Panc1 (cell line): Measurements from ENCODE around the gene FRMD4A. TPM values are rescaled to one million over a fixed set of nuclear protein-coding genes. Genes with fewer than 3 reads are reported as not detected.

Experiments
- ATAC-seq: fragments of 200-7000 bp; cut with Tn5 transposase; 2 replicates; pipeline ENCODE4 v1.9.1; 2020; ENCODE audit warnings: mild to moderate bottlenecking, moderate library complexity
- BruUV-seq: library from RNA; stranded (reverse); fragments of 400-500 nt; replicated peaks from 2 replicates; lab custom pipeline; 2021; lab: Mats Ljungman, UMichigan
- CTCF ChIA-PET: fragments of 300-600 bp; sonication (Branson Sonifier 250); formaldehyde crosslinking; loops from one replicate; lab custom pipeline; 2022; ENCODE audit warnings: antibody characterized with exemption; lab: Charles Lee
- POLR2A ChIA-PET: fragments of 300-600 bp; sonication (Branson Sonifier 250); formaldehyde crosslinking; loops from one replicate; lab custom pipeline; 2022; ENCODE audit warnings: antibody characterized with exemption; lab: Charles Lee
- DNase-seq: peaks from one replicate; pipeline ENCODE4 v3.0.0-alpha.2; 2010; ENCODE audit warnings: low read depth, low spot score
- H3K27ac ChIP-seq: 2 replicates; pipeline ENCODE4 v1.5.1; 2011; ENCODE audit warnings: mild to moderate bottlenecking, low read length, inconsistent platforms
- H3K27me3 ChIP-seq: fragments of 200-500 bp; sonication (Bioruptor generic); 2 replicates; pipeline ENCODE4 v1.6.0; 2014; ENCODE audit warnings: low read length, inconsistent platforms; ENCODE audit not compliant: control insufficient read depth, insufficient read depth
- H3K36me3 ChIP-seq: fragments of 200-500 bp; sonication (Bioruptor generic); 2 replicates; pipeline ENCODE4 v1.5.1; 2014; ENCODE audit warnings: inconsistent platforms, mild to moderate bottlenecking, low read length, moderate library complexity; ENCODE audit not compliant: control insufficient read depth, insufficient read depth
- H3K4me1 ChIP-seq: 2 replicates; pipeline ENCODE4 v1.5.1; 2011; ENCODE audit warnings: inconsistent platforms, mild to moderate bottlenecking, low read length, moderate library complexity; ENCODE audit not compliant: control insufficient read depth, insufficient read depth
- H3K4me3 ChIP-seq, 2 experiments: 2 replicates each; pipeline ENCODE4 v1.5.1; 2011 to 2012; ENCODE audit warnings: low read depth in 2 of 2, low read length in 2 of 2, mild to moderate bottlenecking in 2 of 2, inconsistent platforms in 1 of 2, moderate library complexity in 1 of 2
- H3K9me3 ChIP-seq: fragments of 200-500 bp; sonication (Bioruptor generic); 2 replicates; pipeline ENCODE4 v1.5.1; 2014; ENCODE audit warnings: low read depth, mild to moderate bottlenecking, inconsistent platforms, low read length, moderate library complexity; ENCODE audit not compliant: control insufficient read depth, insufficient read depth
- POLR2AphosphoS5 ChIP-seq: IDR thresholded peaks from 2 replicates; pipeline ENCODE4 v1.6.1; 2012; ENCODE audit warnings: mild to moderate bottlenecking, low read depth, low read length, moderate library complexity
- REST ChIP-seq, 2 experiments: IDR thresholded peaks; 2 replicates each; pipeline ENCODE4 v1.6.1; 2011 to 2012; ENCODE audit warnings: low read depth in 2 of 2, control low read depth in 1 of 2, low read length in 1 of 2, mild to moderate bottlenecking in 1 of 2, moderate library complexity in 1 of 2; ENCODE audit not compliant: insufficient read depth in 1 of 2
- SIN3A ChIP-seq: IDR thresholded peaks from 2 replicates; pipeline ENCODE4 v1.6.1; 2012; ENCODE audit warnings: low read depth, mild to moderate bottlenecking, low read length, moderate library complexity, borderline replicate concordance; ENCODE audit not compliant: insufficient read depth
- TCF7L2 ChIP-seq: IDR thresholded peaks from 2 replicates; pipeline ENCODE4 v1.6.1; 2011; ENCODE audit warnings: mild to moderate bottlenecking, low read depth, low read length, inconsistent platforms
- in situ Hi-C: cut with HindIII; loops from 2 replicates; pipeline ENCODE4 v1.10.0; 2016; ENCODE audit warnings: low sequenced_read_pairs, low pct_unique_long_range_greater_than_20kb
- intact Hi-C: fragments of 100-400 bp; cut with micrococcal nuclease; formaldehyde crosslinking; loops from one replicate; pipeline ENCODE4 v1.10.0; 2022; ENCODE audit not compliant: unreplicated experiment
- total RNA-seq: library from RNA; stranded (reverse); gene quantifications from one replicate; pipeline ENCODE4 v1.2.1, GENCODE V29; 2021; ENCODE audit not compliant: unreplicated experiment
- TF ChIP-seq, protein P1 (sequence below): fragments of 450-650 bp; IDR thresholded peaks from 2 replicates; pipeline ENCODE4 v1.5.1; 2017; ENCODE audit warnings: mild to moderate bottlenecking

Gene FRMD4A
- total RNA-seq, 1 experiment from 2014 or later, result 7.1 TPM

GRCh38 chr10:14192746-14193145, 138.0 kb downstream of the FRMD4A start:
- H3K27me3 ChIP-seq, result peaks cover 2% of the 10 kb centered on the region; the same call in 1 of the 2 replicates
- no peak for ATAC-seq
- CTCF ChIA-PET, result no interaction called here
- no peak overlapping the region for H3K4me3 ChIP-seq
- no TSS peak for BruUV-seq
- intact Hi-C loops (loop anchor here (10.0 kb wide), 1 partner anchor 282 kb away; no protein-coding TSS in a partner anchor), in situ Hi-C loops (no loop called here)
- POLR2A ChIA-PET, result no interaction called here
- H3K4me1 ChIP-seq, result no peaks in the 10 kb centered on the region
- H3K9me3 ChIP-seq, result no peaks in the 10 kb centered on the region
- H3K36me3 ChIP-seq, result no peaks in the 10 kb centered on the region
- TF ChIP-seq REST (IDR thresholded peaks at IDR 0.05; ENCODE audit: insufficient read depth in 1 of 2, low read depth in 2 of 2, low read length in 1 of 2), result no peak
- TF ChIP-seq, protein P1, sequence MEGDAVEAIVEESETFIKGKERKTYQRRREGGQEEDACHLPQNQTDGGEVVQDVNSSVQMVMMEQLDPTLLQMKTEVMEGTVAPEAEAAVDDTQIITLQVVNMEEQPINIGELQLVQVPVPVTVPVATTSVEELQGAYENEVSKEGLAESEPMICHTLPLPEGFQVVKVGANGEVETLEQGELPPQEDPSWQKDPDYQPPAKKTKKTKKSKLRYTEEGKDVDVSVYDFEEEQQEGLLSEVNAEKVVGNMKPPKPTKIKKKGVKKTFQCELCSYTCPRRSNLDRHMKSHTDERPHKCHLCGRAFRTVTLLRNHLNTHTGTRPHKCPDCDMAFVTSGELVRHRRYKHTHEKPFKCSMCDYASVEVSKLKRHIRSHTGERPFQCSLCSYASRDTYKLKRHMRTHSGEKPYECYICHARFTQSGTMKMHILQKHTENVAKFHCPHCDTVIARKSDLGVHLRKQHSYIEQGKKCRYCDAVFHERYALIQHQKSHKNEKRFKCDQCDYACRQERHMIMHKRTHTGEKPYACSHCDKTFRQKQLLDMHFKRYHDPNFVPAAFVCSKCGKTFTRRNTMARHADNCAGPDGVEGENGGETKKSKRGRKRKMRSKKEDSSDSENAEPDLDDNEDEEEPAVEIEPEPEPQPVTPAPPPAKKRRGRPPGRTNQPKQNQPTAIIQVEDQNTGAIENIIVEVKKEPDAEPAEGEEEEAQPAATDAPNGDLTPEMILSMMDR, result no peak
- no peak for TF ChIP-seq POLR2AphosphoS5
- no peak for TF ChIP-seq SIN3A
- H3K27ac ChIP-seq, result no peak overlapping the region
- DNase-seq, result no peak

DNA sequence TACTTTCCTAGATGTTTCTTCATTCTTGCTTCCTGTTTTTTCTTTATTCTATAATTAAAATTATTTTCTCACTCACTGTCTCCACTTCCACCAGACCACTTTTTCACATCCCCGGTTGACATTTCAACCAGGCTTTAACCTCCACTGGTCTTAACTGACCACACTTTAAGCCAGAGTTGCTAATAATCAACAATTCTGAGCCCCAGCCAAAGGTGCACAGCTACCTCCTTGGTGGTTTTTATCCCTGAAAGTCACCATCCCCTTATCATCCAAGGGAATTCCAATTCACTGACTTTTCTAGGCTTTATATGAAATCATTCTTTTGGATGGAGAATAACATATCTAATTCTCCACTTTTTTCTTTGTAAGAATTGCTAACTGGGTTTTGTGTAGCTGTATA, 138.9 kb downstream of the FRMD4A start:
- no peak for TF ChIP-seq POLR2AphosphoS5
- TF ChIP-seq SIN3A, result no peak
- TF ChIP-seq TCF7L2, result no peak
- TF ChIP-seq, protein P1, result no peak
- no peak for TF ChIP-seq REST (IDR thresholded peaks at IDR 0.05; ENCODE audit: insufficient read depth in 1 of 2, low read depth in 2 of 2, low read length in 1 of 2)
- Histone ChIP-seq H3K9me3 (no peaks in the 10 kb centered on the region), H3K36me3 (no peaks in the 10 kb centered on the region), H3K27ac (no peak overlapping the region), H3K27me3 (peaks cover 2% of the 10 kb centered on the region; the same call in 1 of the 2 replicates), H3K4me1 (no peaks in the 10 kb centered on the region), H3K4me3 (no peak overlapping the region)
- DNase-seq, result no peak
- intact Hi-C loops, result loop anchor here (10.0 kb wide), 1 partner anchor 283 kb away; no protein-coding TSS in a partner anchor
- no TSS peak for BruUV-seq
- ChIA-PET POLR2A (no interaction called here), CTCF (no interaction called here)
- in situ Hi-C loops, result no loop called here
- no peak for ATAC-seq
